ENCODE measurements around the gene MRPL10.

DNA sequence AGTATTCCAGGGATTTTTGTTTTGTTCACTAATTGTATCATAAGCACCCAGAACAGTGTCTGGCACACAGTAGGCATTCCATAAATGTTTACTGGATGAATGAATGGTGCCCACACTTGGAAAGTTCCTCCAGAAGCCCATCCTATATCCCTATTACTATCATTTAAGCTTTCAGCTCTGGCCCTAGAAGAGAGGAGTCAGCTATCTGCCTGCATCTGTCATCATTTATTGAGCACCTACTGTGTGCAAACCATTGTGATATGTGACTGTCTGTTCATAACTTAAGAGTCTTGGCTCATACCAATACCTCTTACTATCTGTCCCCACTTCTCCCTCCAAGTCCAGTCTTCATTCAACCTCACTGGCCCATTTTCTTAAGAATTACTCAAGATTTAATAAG, 39.7 kb upstream of the MRPL10 start:
- TF ChIP-seq POLR2AphosphoS5 (IDR thresholded peaks at IDR 0.05) (no peak), CTCF (IDR thresholded peaks at IDR 0.05) (no peak), EP300 (IDR thresholded peaks at IDR 0.05) (no peak), POLR2A (IDR thresholded peaks at IDR 0.05) (no peak)

Measured in gastroesophageal sphincter (tissue), 3 donors.